T follicular helper cell (primary cell): Measurements from ENCODE around the gene KLHDC10.
"Not testable (repeated sequence)": the region's sequence is repeated elsewhere in the genome, so short reads cannot be mapped to it uniquely, and the experiment has no call there.

Experiments used
- DNase-seq: peaks from one replicate; pipeline ENCODE4 v3.0.0-alpha.2; 2020; ENCODE audit warnings: low read depth

Gene KLHDC10

GRCh38 chr7:130079846-130080394 is 9.6 kb downstream of the KLHDC10 start:
- DNase-seq = no peak

GRCh38 chr7:130083497-130083896 is 13.2 kb downstream of the KLHDC10 start:
- DNase-seq = not testable (repeated sequence)

GRCh38 chr7:130084037-130084875 is 13.9 kb downstream of the KLHDC10 start:
- DNase-seq = no peak

- not testable (repeated sequence) for DNase-seq
Observed at GRCh38 chr7:130085235-130085634, 14.9 kb downstream of the KLHDC10 start.

- no peak for DNase-seq
Observed at GRCh38 chr7:130086938-130087337, 16.6 kb downstream of the KLHDC10 start.

GRCh38 chr7:130087364-130087763 is 17.0 kb downstream of the KLHDC10 start:
- DNase-seq = no peak

GRCh38 chr7:130090745-130091532 is 20.6 kb downstream of the KLHDC10 start:
- no peak for DNase-seq

GRCh38 chr7:130091999-130092398 is 21.7 kb downstream of the KLHDC10 start:
- no peak for DNase-seq

- DNase-seq = no peak
Observed at GRCh38 chr7:130092598-130092997, 22.3 kb downstream of the KLHDC10 start.

GRCh38 chr7:130095812-130096211 is 25.5 kb downstream of the KLHDC10 start:
- DNase-seq = no peak

GRCh38 chr7:130096243-130096827 is 26.0 kb downstream of the KLHDC10 start:
- no peak for DNase-seq

- no peak for DNase-seq
Observed at GRCh38 chr7:130099331-130099730, 29.0 kb downstream of the KLHDC10 start.

GRCh38 chr7:130102588-130102987 is 32.3 kb downstream of the KLHDC10 start:
- no peak for DNase-seq

GRCh38 chr7:130107949-130108674 is 37.8 kb downstream of the KLHDC10 start:
- no peak for DNase-seq

- DNase-seq = no peak
Observed at GRCh38 chr7:130108809-130109208, 38.5 kb downstream of the KLHDC10 start.

- no peak for DNase-seq
Observed at GRCh38 chr7:130112093-130112492, 41.8 kb downstream of the KLHDC10 start.

- DNase-seq = no peak
Observed at GRCh38 chr7:130112662-130113425, 42.5 kb downstream of the KLHDC10 start.

- not testable (repeated sequence) for DNase-seq
Observed at GRCh38 chr7:130113426-130113805, 43.1 kb downstream of the KLHDC10 start.

- no peak for DNase-seq
Observed at GRCh38 chr7:130113887-130114286, 43.6 kb downstream of the KLHDC10 start.

GRCh38 chr7:130114374-130114773 is 44.0 kb downstream of the KLHDC10 start:
- DNase-seq = no peak

GRCh38 chr7:130114776-130115175 is 44.4 kb downstream of the KLHDC10 start:
- no peak for DNase-seq
